Heart left ventricle (tissue), 16 donors: ENCODE results near the gene IQUB. TPM values are rescaled to one million over a fixed set of nuclear protein-coding genes. Genes with fewer than 3 reads are reported as not detected.

Experiments
- ATAC-seq, 4 donors: fragments of 200-7000 bp; cut with Tn5 transposase; one replicate each; pipeline ENCODE4 v1.9.1; 2020 to 2022; ENCODE audit warnings: moderate library complexity in 4 of 4, mild to moderate bottlenecking in 3 of 4, moderate number of reproducible peaks in 1 of 4
- DNase-seq, 5 donors: peaks; one replicate each; pipeline ENCODE4 v3.0.0-alpha.2; 2020
- H3K27ac ChIP-seq, 12 donors: fragments of 200-600 bp; sonication (generic) in 4 of 12; one replicate each; pipeline versions ENCODE4 v1.5.0 to v1.8.0; 2016 to 2022; ENCODE audit warnings: mild to moderate bottlenecking in 2 of 12
- H3K27me3 ChIP-seq, 9 donors: fragments of 200-600 bp; sonication (generic) in 2 of 9; one replicate each; pipeline versions ENCODE4 v1.5.1 to v1.8.0; 2016 to 2022; ENCODE audit warnings: mild to moderate bottlenecking in 3 of 9
- H3K36me3 ChIP-seq, 9 donors: fragments of 200-600 bp; sonication (generic) in 2 of 9; one replicate each; pipeline versions ENCODE4 v1.5.0 to v1.8.0; 2018 to 2022; ENCODE audit warnings: mild to moderate bottlenecking in 2 of 9
- H3K4me1 ChIP-seq, 12 donors: fragments of 200-600 bp; sonication (generic) in 4 of 12; one replicate each; pipeline versions ENCODE4 v1.5.0 to v1.8.0; 2016 to 2022; ENCODE audit warnings: mild to moderate bottlenecking in 3 of 12
- H3K4me3 ChIP-seq, 12 donors: fragments of 200-600 bp; sonication (generic) in 4 of 12; one replicate each; pipeline versions ENCODE4 v1.5.0 to v1.8.0; 2017 to 2022; ENCODE audit warnings: mild to moderate bottlenecking in 9 of 12, moderate library complexity in 4 of 12
- H3K9me3 ChIP-seq, 12 donors: fragments of 200-600 bp; sonication (generic) in 4 of 12; one replicate each; pipeline versions ENCODE4 v1.5.0 to v1.8.0; 2016 to 2022; ENCODE audit warnings: mild to moderate bottlenecking in 1 of 12
- POLR2A ChIP-seq, 2 donors: fragments of 450-650 bp; IDR thresholded peaks; one replicate each; pipeline ENCODE4 v1.6.1; 2017; ENCODE audit warnings: antibody characterized with exemption in 2 of 2, mild to moderate bottlenecking in 2 of 2, moderate library complexity in 2 of 2
- WGBS, 4 donors: extraction: QIAGEN DNeasy Blood & Tissue Kit in 2 of 4; methylation state at CpG; one replicate each; pipeline versions ENCODE4 v1.1.5 to v1.1.7; 2013 to 2018; 5-methylcytosine and 5-hydroxymethylcytosine counted together
- intact Hi-C, 10 donors: fragments of 100-400 bp; cut with DNase I; formaldehyde crosslinking; loops; one replicate each; pipeline versions ENCODE4 v1.11.1 to v1.14.2; 2022
- polyA plus RNA-seq, 2 donors: library from polyadenylated mRNA; stranded (reverse); fragments of 200-250 nt; gene quantifications; one replicate each; pipeline ENCODE4 v1.2.3, GENCODE V29; 2013
- total RNA-seq, 9 donors: library from RNA; depleted of rRNA in 2 of 9; stranded (reverse); fragments of >200 nt in 2 of 9; fragmentation: NEBNext Ultra II Directional in 3 of 9; extraction: Animal tissue kit (Norgen Biotek cat#: 25700) in 3 of 9; gene quantifications; one replicate each; pipeline versions ENCODE4 v1.1.0 to v1.2.4, GENCODE V29; 2016 to 2023
- TF ChIP-seq, protein P1 (sequence below), 12 donors: fragments of 200-600 bp; sonication (generic) in 4 of 12; IDR thresholded peaks; one replicate each; pipeline versions ENCODE4 v1.5.0 to v1.8.0; 2018 to 2022; ENCODE audit warnings: antibody characterized with exemption in 12 of 12, mild to moderate bottlenecking in 5 of 12
- donor health status: ischemic (EF 13 %, LVEDD 7.1; RV severe dilation, severe dysfunction).
- donor health status: healthy with polysubstance abuse.
- donor health status: DM: no; HTN: yes; CAD: no.
- donor health status: DM: no; HTN: no; CAD: no.
- donor health status: ischemic (EF 25% LVEDD 6.9; RV normal size, moderate dysfunction).
- donor health status: ischemic (EF 25% LVEDD 5.7; RV mildly dilated, moderate dysfunction).
- donor health status: healthy.
- donor health status: DM: yes; HTN: yes; CAD: no.
- donor health status: ischemic (EF 35%, LVEDD 5.7; RV mildly dilated, moderate dysfunction).
- donor health status: nonischemic (EF 11% LVEDD 7.7; RV severe dilation, severe dysfunction).
- donor health status: DM: yes; HTN: yes; CAD: no.
- donor health status: PGD.
- donor health status: ischemic (EF 29% LVEDD 5.4; RV normal size, mild dysfunction).
- donor health status: nonischemic (EF 23%, LVEDD 6.1; RV moderate dilation, normal function).

The IQUB gene
- total and polyA plus RNA-seq, 11 donors = 0.19 to 1.3 (median 0.55) TPM; not detected in 1

DNA sequence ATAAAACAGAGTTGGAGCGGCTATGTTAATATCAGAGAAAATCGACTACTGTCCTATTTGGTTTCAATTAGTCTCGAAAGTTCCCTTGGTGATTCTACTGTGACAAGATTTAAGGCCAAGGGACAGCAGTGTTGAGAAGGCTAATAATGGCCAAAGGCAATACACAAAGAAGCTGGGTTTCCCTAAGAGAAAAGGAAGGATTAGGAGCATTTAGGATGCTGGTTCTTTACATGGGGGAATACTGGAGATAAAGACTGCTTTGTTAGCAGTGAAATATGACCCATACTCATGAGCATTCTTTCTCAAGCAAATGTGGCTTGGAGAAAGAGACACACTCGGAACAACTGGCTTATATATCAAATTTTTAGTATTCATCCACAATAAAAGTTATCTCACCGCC, 32.2 kb downstream of the IQUB start:
- Histone ChIP-seq H3K4me3 (no peak overlapping the region), H3K27me3 (no peaks in the 10 kb centered on the region), H3K36me3 (no peaks in the 10 kb centered on the region), H3K4me1 (no peaks in the 10 kb centered on the region), H3K9me3 (peaks cover 0 to 9% (median 0%) of the 10 kb centered on the region in 12 donors), H3K27ac (no peak overlapping the region)
- TF ChIP-seq, protein P1, sequence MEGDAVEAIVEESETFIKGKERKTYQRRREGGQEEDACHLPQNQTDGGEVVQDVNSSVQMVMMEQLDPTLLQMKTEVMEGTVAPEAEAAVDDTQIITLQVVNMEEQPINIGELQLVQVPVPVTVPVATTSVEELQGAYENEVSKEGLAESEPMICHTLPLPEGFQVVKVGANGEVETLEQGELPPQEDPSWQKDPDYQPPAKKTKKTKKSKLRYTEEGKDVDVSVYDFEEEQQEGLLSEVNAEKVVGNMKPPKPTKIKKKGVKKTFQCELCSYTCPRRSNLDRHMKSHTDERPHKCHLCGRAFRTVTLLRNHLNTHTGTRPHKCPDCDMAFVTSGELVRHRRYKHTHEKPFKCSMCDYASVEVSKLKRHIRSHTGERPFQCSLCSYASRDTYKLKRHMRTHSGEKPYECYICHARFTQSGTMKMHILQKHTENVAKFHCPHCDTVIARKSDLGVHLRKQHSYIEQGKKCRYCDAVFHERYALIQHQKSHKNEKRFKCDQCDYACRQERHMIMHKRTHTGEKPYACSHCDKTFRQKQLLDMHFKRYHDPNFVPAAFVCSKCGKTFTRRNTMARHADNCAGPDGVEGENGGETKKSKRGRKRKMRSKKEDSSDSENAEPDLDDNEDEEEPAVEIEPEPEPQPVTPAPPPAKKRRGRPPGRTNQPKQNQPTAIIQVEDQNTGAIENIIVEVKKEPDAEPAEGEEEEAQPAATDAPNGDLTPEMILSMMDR (IDR thresholded peaks at IDR 0.05) = no peak
- TF ChIP-seq POLR2A (IDR thresholded peaks at IDR 0.05) = no peak
- intact Hi-C loops = no loop called here
- ATAC-seq (no peak), DNase-seq (no peak)
- 82 to 88% (median 85%) methylated on average over 5 of the region's 5 CpGs for WGBS, 4 donors

DNA sequence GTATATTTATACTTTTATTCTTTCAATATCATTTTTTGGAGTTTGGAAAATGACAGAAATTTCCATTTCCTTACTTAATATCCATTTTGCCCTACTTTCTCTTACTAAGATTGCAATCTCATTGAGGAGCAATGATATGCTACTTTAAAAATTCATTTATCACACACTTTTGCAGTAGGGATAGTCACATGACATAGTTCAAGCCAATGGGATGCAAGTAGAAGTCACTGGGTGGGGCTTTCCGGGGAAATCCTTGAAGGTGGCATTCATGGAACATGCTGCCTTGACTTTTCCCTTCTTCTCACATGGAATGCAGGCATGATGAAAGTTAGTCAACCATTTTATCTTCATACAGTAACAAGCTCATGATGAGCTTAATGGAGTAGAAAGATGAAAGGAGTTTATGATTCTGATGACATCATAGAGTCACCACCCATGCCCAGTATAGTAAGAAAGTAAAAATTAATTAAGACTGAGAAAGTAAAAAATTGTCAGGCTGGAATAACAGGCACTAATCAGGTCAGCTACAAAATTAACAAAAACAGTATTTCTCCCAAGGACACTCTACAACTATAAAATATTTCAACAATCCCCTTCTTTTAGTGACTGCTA, 33.4 kb downstream of the IQUB start:
- TF ChIP-seq, protein P1 (IDR thresholded peaks at IDR 0.05) = no peak
- no peak for TF ChIP-seq POLR2A (IDR thresholded peaks at IDR 0.05)
- intact Hi-C loops = no loop called here
- ATAC-seq (no peak), DNase-seq (no peak)
- H3K36me3 ChIP-seq = no peaks in the 10 kb centered on the region
- H3K27ac ChIP-seq = no peak overlapping the region
- peaks cover 0 to 4% (median 0%) of the 10 kb centered on the region in 9 donors for H3K27me3 ChIP-seq
- no peak overlapping the region for H3K4me3 ChIP-seq
- 90 to 93% (median 93%) methylated on average over 1 of the region's 1 CpG for WGBS, 4 donors
- H3K4me1 ChIP-seq = no peaks in the 10 kb centered on the region
- H3K9me3 ChIP-seq = peaks cover 0 to 7% (median 0%) of the 10 kb centered on the region in 12 donors

DNA sequence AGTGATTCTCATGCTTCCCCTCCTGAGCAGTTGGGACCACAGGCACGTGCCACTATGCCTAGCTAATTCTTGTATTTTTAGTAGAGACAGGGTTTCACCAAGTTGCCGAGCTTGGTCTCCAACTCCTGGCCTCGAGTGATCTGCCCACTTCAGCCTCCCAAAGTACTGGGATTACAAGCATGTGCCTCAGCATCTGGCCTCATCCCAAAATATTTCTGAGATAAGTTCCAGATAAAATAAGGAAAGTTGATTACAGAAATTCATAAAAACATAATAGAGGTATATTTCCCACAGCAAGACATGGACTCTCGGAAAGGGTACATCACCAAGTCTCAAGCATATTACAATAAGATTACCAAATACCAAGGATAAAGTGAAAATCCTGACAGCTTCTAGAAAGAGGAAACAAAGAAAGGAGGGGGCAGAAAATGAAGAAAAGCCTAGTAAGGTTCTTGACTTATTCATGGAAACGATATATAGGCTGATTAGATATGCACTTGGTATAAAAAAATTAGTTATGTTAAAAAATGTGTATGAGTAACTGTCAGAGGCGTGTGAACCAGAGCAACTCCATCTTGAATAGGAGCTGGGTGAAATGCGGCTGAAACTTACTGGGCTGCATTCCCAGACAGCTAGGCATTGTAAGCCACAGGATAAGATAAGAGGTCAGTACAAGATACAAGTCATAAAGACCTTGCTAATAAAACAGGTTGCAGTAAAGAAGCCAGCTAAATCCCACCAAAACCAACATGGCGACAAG, 35.0 kb downstream of the IQUB start:
- no peak overlapping the region for H3K4me3 ChIP-seq
- intact Hi-C loops = loop anchor here in 6 of 10 donors (5.0 to 10.0 kb wide), 4 partner anchors 38 to 375 kb away; no protein-coding TSS in a partner anchor
- H3K27ac ChIP-seq = no peak overlapping the region
- WGBS, 4 donors = 59 to 68% (median 68%) methylated on average over 8 of the region's 8 CpGs
- ATAC-seq (no peak), DNase-seq (no peak)
- H3K4me1 ChIP-seq = no peaks in the 10 kb centered on the region
- TF ChIP-seq, protein P1 (IDR thresholded peaks at IDR 0.05) = no peak
- no peak for TF ChIP-seq POLR2A (IDR thresholded peaks at IDR 0.05)
- H3K36me3 ChIP-seq = no peaks in the 10 kb centered on the region
- H3K9me3 ChIP-seq = no peaks in the 10 kb centered on the region
- H3K27me3 ChIP-seq = peaks cover 0 to 4% (median 0%) of the 10 kb centered on the region in 9 donors

DNA sequence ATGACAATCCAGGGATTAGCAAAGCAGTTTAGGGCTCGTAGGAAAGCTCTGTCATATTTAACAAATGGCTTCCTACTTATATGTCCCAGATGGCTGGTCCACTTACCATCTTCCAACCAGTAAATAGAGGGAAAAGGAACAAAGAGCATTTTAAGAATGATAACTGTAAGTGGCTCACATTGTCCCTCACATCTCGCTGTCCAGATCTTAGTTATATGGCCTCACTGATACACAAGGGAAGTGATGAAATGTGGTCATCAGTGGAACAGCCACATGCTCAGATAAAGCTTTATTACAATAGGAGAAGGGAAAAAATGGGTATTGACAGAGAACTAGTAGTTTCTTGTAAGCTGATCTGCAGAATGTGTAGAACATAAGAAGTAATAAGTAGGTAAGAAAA, 35.8 kb downstream of the IQUB start:
- WGBS, 4 donors = 68 to 77% (median 76%) methylated on average over 2 of the region's 2 CpGs
- no peak for TF ChIP-seq POLR2A (IDR thresholded peaks at IDR 0.05)
- TF ChIP-seq, protein P1 (IDR thresholded peaks at IDR 0.05) = no peak
- Histone ChIP-seq H3K4me3 (no peak overlapping the region), H3K27me3 (peaks cover 0 to 4% (median 0%) of the 10 kb centered on the region in 9 donors), H3K9me3 (no peaks in the 10 kb centered on the region), H3K4me1 (peaks cover 0 to 2% (median 0%) of the 10 kb centered on the region in 12 donors), H3K27ac (no peak overlapping the region), H3K36me3 (no peaks in the 10 kb centered on the region)
- intact Hi-C loops = loop anchor here in 6 of 10 donors (5.0 to 10.0 kb wide), 4 partner anchors 39 to 376 kb away; no protein-coding TSS in a partner anchor
- ATAC-seq (no peak), DNase-seq (no peak)
